ENCODE data around the gene FEM1B. TPM values are rescaled to one million over a fixed set of nuclear protein-coding genes. Genes with fewer than 3 reads are reported as not detected.

Gene FEM1B
- total and polyA plus RNA-seq, 2 donors (not counting 3 experiments of a cell fraction or from before 2014, with no cell fraction given): 11.1 to 33.2 TPM

DNA sequence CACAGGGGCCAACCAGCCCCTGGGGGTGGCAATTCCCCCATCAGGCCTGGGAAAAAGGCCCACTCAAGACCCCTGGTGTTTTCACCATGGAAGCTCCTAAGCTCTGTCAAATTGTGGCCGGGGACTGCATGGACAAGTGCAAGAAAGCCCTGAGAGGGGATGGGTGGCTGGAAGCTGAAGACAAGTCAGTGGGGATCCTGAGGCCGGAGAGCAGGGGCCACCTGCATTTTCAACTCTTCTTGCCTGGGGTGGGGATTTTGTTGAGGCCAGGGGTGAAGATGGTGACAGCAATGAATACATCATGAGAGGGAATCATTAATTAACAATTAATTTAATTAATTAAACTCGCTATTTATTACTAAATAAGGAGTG lies 33.9 kb downstream of the FEM1B start:
- no peak overlapping the region for H3K4me3 ChIP-seq (replicated peaks in 1 of 3; ENCODE audit: insufficient read depth in 1 of 3, low read depth in 1 of 3, low read length in 3 of 3)
- intact Hi-C loops (cut with micrococcal nuclease) (no loop called here), dilution Hi-C loops (cut with MboI; ENCODE audit: extremely low pct_ligation_motif_present, low sequenced_read_pairs) (no loop called here)
- H3K79me2 ChIP-seq (ENCODE audit: control insufficient read depth, insufficient read depth, low read length): no peaks in the 10 kb centered on the region
- TF ChIP-seq MYC (IDR thresholded peaks at IDR 0.05; ENCODE audit: low read depth, low read length) (no peak), GATA2 (IDR thresholded peaks at IDR 0.05; ENCODE audit: insufficient read depth, insufficient read length, low read depth, low read length) (no peak), POLR2AphosphoS5 (IDR thresholded peaks at IDR 0.05; ENCODE audit: insufficient read depth, low read depth, low read length) (no peak), POLR2A (IDR thresholded peaks at IDR 0.05; ENCODE audit: low read depth, low read length) (no peak)
- no peak overlapping the region for H2AFZ ChIP-seq (ENCODE audit: low read depth, low read length)
- no peaks in the 10 kb centered on the region for H3K36me3 ChIP-seq (ENCODE audit: control insufficient read depth in 2 of 2, extremely low read depth in 1 of 2, insufficient read depth in 2 of 2, low read length in 2 of 2)
- H3K9me3 ChIP-seq (replicated peaks; ENCODE audit: control insufficient read depth, insufficient read depth, low read length): no peaks in the 10 kb centered on the region
- no peak overlapping the region for H3K4me2 ChIP-seq (ENCODE audit: insufficient read depth, low read length)
- no peaks in the 10 kb centered on the region for H3K9me1 ChIP-seq (replicated peaks; ENCODE audit: control insufficient read depth, extremely low read depth, insufficient read depth, low read length)
- H3K4me1 ChIP-seq (ENCODE audit: control insufficient read depth, extremely low read depth, insufficient read depth, low read length): peaks cover 7% of the 10 kb centered on the region
- no TSS peak for BruUV-seq (replicated peaks)
- no peak overlapping the region for H3K9ac ChIP-seq (replicated peaks; ENCODE audit: extremely low read depth, insufficient read depth, low read length)
- ChIA-PET CTCF (interaction anchor here (0.9 to 1.3 kb wide), 3 partner anchors 9 to 614 kb away, joined by 3 read pairs; no protein-coding TSS in a partner anchor), POLR2A (no interaction called here)
- no peaks in the 10 kb centered on the region for H4K20me1 ChIP-seq (replicated peaks; ENCODE audit: control insufficient read depth, extremely low read depth, insufficient read depth, low read length)
- no peak for FAIRE-seq
- no peak overlapping the region for H3K27ac ChIP-seq (ENCODE audit: insufficient read depth, low read depth, low read length)
- no peaks in the 10 kb centered on the region for H3K27me3 ChIP-seq (ENCODE audit: control insufficient read depth in 2 of 2, insufficient read depth in 2 of 2, low read length in 2 of 2)
- no peak for DNase-seq (ENCODE audit: low read depth, low spot score)

DNA sequence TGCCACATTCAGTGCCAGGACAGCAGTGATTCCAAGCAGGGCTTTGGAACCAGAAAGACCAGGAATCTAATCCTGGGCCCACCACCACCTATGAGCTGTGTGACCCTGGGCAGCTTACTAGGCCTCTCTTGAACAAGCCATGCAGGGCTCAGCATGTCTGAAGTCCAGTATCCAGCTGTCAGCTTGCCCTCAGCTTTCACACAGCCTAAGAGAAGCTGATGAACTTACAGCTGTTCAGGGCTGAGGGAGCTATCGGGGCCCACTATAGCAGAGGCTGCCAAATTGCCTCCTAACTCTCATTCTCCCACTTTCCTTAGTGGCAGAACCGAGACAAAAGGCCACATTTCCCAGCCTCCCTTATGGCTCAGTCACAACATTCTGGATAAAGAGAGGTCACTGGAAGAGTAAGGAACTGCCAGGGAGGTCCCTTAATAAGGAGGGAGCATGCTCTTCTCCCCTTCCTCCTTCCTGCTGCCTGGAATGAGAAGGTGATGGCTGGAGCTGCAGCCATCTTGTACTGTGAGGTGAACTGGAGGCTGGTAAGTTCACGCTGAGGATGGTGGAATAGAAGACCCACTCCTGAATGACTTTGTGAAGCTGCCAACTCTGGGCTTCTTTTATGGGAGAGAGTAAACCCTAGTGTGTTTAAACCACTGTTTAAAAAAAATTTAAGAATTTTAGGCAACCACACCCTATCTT lies 34.5 kb downstream of the FEM1B start:
- H3K4me3 ChIP-seq (replicated peaks in 1 of 3; ENCODE audit: insufficient read depth in 1 of 3, low read depth in 1 of 3, low read length in 3 of 3): no peak overlapping the region
- no peak overlapping the region for H3K4me2 ChIP-seq (ENCODE audit: insufficient read depth, low read length)
- no peak overlapping the region for H3K27ac ChIP-seq (ENCODE audit: insufficient read depth, low read depth, low read length)
- H3K9me1 ChIP-seq (replicated peaks; ENCODE audit: control insufficient read depth, extremely low read depth, insufficient read depth, low read length): no peaks in the 10 kb centered on the region
- dilution Hi-C loops (cut with MboI; ENCODE audit: extremely low pct_ligation_motif_present, low sequenced_read_pairs): no loop called here
- ChIA-PET POLR2A (no interaction called here), CTCF (interaction anchor here (0.9 to 1.1 kb wide), 4 partner anchors 9 to 361 kb away, joined by 3 read pairs; no protein-coding TSS in a partner anchor)
- H3K4me1 ChIP-seq (ENCODE audit: control insufficient read depth, extremely low read depth, insufficient read depth, low read length): peaks cover 6% of the 10 kb centered on the region
- H3K79me2 ChIP-seq (ENCODE audit: control insufficient read depth, insufficient read depth, low read length): no peaks in the 10 kb centered on the region
- no peaks in the 10 kb centered on the region for H3K27me3 ChIP-seq (ENCODE audit: control insufficient read depth in 2 of 2, insufficient read depth in 2 of 2, low read length in 2 of 2)
- H3K36me3 ChIP-seq (ENCODE audit: control insufficient read depth in 2 of 2, extremely low read depth in 1 of 2, insufficient read depth in 2 of 2, low read length in 2 of 2): no peaks in the 10 kb centered on the region
- TF ChIP-seq JUN (IDR thresholded peaks at IDR 0.05; ENCODE audit: borderline replicate concordance, insufficient read depth, insufficient read length, low read depth) (no peak), GATA2 (IDR thresholded peaks at IDR 0.05; ENCODE audit: insufficient read depth, insufficient read length, low read depth, low read length) (no peak), EZH2 (IDR thresholded peaks at IDR 0.05; ENCODE audit: borderline replicate concordance, low read depth, low read length, severe bottlenecking) (no peak), POLR2AphosphoS5 (IDR thresholded peaks at IDR 0.05; ENCODE audit: insufficient read depth, low read depth, low read length) (no peak), MYC (IDR thresholded peaks at IDR 0.05; ENCODE audit: low read depth, low read length) (no peak), POLR2A (IDR thresholded peaks at IDR 0.05; ENCODE audit: low read depth, low read length) (no peak), FOS (IDR thresholded peaks at IDR 0.05; ENCODE audit: borderline replicate concordance, insufficient read depth, low read length) (no peak)
- TF ChIP-seq, protein P1, sequence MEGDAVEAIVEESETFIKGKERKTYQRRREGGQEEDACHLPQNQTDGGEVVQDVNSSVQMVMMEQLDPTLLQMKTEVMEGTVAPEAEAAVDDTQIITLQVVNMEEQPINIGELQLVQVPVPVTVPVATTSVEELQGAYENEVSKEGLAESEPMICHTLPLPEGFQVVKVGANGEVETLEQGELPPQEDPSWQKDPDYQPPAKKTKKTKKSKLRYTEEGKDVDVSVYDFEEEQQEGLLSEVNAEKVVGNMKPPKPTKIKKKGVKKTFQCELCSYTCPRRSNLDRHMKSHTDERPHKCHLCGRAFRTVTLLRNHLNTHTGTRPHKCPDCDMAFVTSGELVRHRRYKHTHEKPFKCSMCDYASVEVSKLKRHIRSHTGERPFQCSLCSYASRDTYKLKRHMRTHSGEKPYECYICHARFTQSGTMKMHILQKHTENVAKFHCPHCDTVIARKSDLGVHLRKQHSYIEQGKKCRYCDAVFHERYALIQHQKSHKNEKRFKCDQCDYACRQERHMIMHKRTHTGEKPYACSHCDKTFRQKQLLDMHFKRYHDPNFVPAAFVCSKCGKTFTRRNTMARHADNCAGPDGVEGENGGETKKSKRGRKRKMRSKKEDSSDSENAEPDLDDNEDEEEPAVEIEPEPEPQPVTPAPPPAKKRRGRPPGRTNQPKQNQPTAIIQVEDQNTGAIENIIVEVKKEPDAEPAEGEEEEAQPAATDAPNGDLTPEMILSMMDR (IDR thresholded peaks at IDR 0.05; ENCODE audit: extremely low read depth in 1 of 2, insufficient read depth in 1 of 2, low read depth in 1 of 2, low read length in 2 of 2): no peak
- TF ChIP-seq, protein P2, sequence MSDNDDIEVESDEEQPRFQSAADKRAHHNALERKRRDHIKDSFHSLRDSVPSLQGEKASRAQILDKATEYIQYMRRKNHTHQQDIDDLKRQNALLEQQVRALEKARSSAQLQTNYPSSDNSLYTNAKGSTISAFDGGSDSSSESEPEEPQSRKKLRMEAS (IDR thresholded peaks at IDR 0.05; ENCODE audit: insufficient read depth, insufficient read length): no peak
- intact Hi-C loops (cut with micrococcal nuclease): no loop called here
- no peak overlapping the region for H3K9ac ChIP-seq (replicated peaks; ENCODE audit: extremely low read depth, insufficient read depth, low read length)
- H3K9me3 ChIP-seq (replicated peaks; ENCODE audit: control insufficient read depth, insufficient read depth, low read length): no peaks in the 10 kb centered on the region
- FAIRE-seq: no peak
- BruUV-seq (replicated peaks): no TSS peak
- H2AFZ ChIP-seq (ENCODE audit: low read depth, low read length): no peak overlapping the region
- no peaks in the 10 kb centered on the region for H4K20me1 ChIP-seq (replicated peaks; ENCODE audit: control insufficient read depth, extremely low read depth, insufficient read depth, low read length)
- no peak for DNase-seq (ENCODE audit: low read depth, low spot score)
